Measurements from ENCODE around the gene RAD50. TPM values are rescaled to one million over a fixed set of nuclear protein-coding genes. Genes with fewer than 3 reads are reported as not detected.
A peak's percentile ranks its signal among the peaks of the same experiment; 100 is the strongest.
"Not testable (repeated sequence)": the region's sequence is repeated elsewhere in the genome, so short reads cannot be mapped to it uniquely, and the experiment has no call there.

RAD50 gene
- total RNA-seq, 2 experiments from 2014 or later: 30.4 to 34.5 TPM

DNA sequence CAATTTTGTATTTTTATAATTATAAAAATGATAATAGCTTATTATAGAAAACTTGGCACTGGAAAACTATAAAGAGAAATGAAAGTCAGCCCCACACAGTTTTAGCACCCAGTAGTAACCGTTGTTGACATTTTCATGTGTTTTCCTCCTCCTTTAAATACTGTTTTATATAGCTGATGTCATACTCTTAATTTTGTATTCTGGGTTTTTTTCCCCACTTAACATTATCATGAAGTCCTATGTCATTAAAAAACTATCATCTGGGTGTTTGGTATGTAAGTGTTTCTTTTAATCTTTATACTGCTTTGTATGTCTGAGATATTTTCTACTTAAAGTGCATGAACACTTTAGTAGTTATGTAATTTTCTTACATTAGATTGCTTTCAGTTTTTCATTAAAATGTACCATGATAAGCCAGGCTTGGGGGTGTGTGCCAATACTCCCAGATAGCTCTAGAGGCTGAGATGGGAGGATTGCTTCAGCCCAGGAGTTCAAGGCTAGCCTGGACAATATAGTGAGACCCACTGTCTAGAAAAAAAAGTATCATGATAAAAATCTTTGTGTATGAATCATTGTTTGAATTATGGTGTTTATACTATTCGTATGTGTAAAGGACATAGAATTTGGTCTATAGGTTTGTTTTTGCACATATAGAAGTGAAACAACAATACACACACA lies 2.7 kb downstream of the RAD50 start:
- no peak for ATAC-seq
- H3K9me3 Mint-ChIP-seq (ENCODE audit: insufficient read depth): no peaks in the 10 kb centered on the region
- H3K4me1 Mint-ChIP-seq (ENCODE audit: low read depth): peaks cover 23% of the 10 kb centered on the region
- CTCF ChIA-PET: interaction anchor here (1.4 kb wide), 1 partner anchor 58 kb away, joined by 3 read pairs; no protein-coding TSS in a partner anchor
- H3K27ac Mint-ChIP-seq: no peak overlapping the region
- peaks cover 6% of the 10 kb centered on the region for H3K36me3 Mint-ChIP-seq (ENCODE audit: low read depth)
- POLR2A ChIA-PET: no interaction called here
- peak overlapping the region; percentile 9 for H3K4me3 Mint-ChIP-seq
- DNase-seq: no peak
- H3K27me3 Mint-ChIP-seq (ENCODE audit: low read depth): no peaks in the 10 kb centered on the region

- Mint-ChIP-seq H3K4me1 (ENCODE audit: low read depth) (peaks cover 21% of the 10 kb centered on the region), H3K36me3 (ENCODE audit: low read depth) (peaks cover 12% of the 10 kb centered on the region), H3K27ac (no peak overlapping the region), H3K4me3 (no peak overlapping the region), H3K27me3 (ENCODE audit: low read depth) (no peaks in the 10 kb centered on the region), H3K9me3 (ENCODE audit: insufficient read depth) (no peaks in the 10 kb centered on the region)
- DNase-seq (peak; percentile 54), ATAC-seq (no peak)
- ChIA-PET CTCF (interaction anchor here (0.8 to 1.3 kb wide), 4 partner anchors 9 to 239 kb away, joined by 3 to 5 read pairs (median 3); no protein-coding TSS in a partner anchor), POLR2A (interaction anchor here (0.7 to 1.2 kb wide), 2 partner anchors 150 to 447 kb away, joined by 3 read pairs; no protein-coding TSS in a partner anchor)
These were observed 4.8 kb downstream of the RAD50 start for GRCh38 chr5:132561601-132562000.

DNA sequence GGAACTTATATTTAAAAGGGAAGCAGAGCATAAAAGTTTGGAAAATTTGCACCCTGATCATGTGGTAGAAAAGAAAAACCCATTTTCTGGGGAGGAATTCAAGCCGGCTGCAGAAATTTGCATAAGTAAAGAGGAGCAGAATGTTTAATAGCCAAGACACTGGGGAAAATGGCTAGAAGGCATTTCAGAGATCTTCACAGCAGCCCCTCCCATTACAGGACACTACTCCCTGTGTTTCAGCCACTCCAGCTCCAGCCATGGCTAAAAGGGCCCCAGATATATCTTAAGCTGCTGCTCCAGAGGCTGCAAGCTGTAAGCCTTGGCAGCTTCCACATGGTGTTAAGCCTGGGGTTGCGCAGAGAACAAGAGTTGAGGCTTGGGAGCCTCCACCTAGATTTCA lies 7.8 kb downstream of the RAD50 start:
- not testable (repeated sequence) for H3K27ac Mint-ChIP-seq

GRCh38 chr5:132566657-132567056 lies 9.9 kb downstream of the RAD50 start:
- H3K27me3 Mint-ChIP-seq (ENCODE audit: low read depth): no peaks in the 10 kb centered on the region
- ChIA-PET POLR2A (interaction anchor here (1.5 kb wide), 1 partner anchor 10 kb away, joined by 3 read pairs; the partner anchor contains the start of gene RAD50), CTCF (interaction anchor here (1.1 to 3.9 kb wide), 4 partner anchors 10 to 170 kb away, joined by 3 to 15 read pairs (median 4); partner anchors contain the start of gene RAD50)
- no peak overlapping the region for H3K4me3 Mint-ChIP-seq
- peaks cover 9% of the 10 kb centered on the region for H3K4me1 Mint-ChIP-seq (ENCODE audit: low read depth)
- no peak for DNase-seq
- no peak for ATAC-seq
- H3K36me3 Mint-ChIP-seq (ENCODE audit: low read depth): peaks cover 42% of the 10 kb centered on the region
- H3K9me3 Mint-ChIP-seq (ENCODE audit: insufficient read depth): no peaks in the 10 kb centered on the region
- H3K27ac Mint-ChIP-seq: peak overlapping the region; percentile 11

More for the DNA sequence above, 7.8 kb downstream of the RAD50 start:
- H3K4me3 Mint-ChIP-seq; DNase-seq; H3K9me3 Mint-ChIP-seq (ENCODE audit: insufficient read depth); CTCF ChIA-PET; ATAC-seq; H3K4me1 Mint-ChIP-seq (ENCODE audit: low read depth); POLR2A ChIA-PET; H3K27me3 Mint-ChIP-seq (ENCODE audit: low read depth): not testable (repeated sequence)
- H3K36me3 Mint-ChIP-seq (ENCODE audit: low read depth): peaks cover 32% of the 10 kb centered on the region

DNA sequence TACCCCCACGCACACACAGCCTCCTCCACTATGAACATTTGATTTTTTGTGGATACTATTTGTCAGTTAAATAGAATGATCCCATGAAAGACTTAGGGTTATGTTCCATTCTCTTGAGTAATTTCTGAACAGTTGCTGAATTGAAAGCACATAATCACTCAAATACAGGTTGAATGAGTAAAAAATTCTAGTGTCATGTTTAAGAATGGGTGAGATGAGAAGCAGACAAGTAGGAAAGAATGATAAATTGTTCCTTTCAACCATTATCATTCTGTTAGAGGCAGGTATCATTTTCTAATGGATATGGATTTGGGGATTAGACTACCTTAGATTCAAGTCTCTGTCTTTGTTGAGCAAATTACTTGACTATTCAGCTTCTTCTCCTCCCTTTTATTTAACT lies 19.3 kb downstream of the RAD50 start:
- H3K36me3 Mint-ChIP-seq (ENCODE audit: low read depth): peaks cover 59% of the 10 kb centered on the region
- H3K9me3 Mint-ChIP-seq (ENCODE audit: insufficient read depth): no peaks in the 10 kb centered on the region
- no peaks in the 10 kb centered on the region for H3K27me3 Mint-ChIP-seq (ENCODE audit: low read depth)
- DNase-seq (no peak), ATAC-seq (no peak)
- H3K4me3 Mint-ChIP-seq: no peak overlapping the region
- CTCF ChIA-PET: interaction anchor here (0.9 to 1.0 kb wide), 2 partner anchors 10 to 50 kb away, joined by 3 read pairs; no protein-coding TSS in a partner anchor
- H3K27ac Mint-ChIP-seq: no peak overlapping the region
- POLR2A ChIA-PET: no interaction called here
- H3K4me1 Mint-ChIP-seq (ENCODE audit: low read depth): no peaks in the 10 kb centered on the region

DNA sequence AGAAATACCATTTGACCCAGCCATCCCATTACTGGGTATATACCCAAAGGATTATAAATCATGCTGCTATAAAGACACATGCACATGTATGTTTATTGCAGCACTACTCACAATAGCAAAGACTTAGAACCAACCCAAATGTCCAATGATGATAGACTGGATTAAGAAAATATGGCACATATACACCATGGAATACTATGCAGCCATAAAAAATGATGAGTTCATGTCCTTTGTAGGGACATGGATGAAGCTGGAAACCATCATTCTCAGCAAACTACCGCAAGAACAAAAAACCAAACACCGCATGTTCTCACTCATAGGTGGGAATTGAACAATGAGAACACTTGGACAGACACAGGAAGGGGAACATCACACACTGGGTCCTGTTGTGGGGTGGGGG lies 27.8 kb downstream of the RAD50 start:
- CTCF ChIA-PET; H3K4me1 Mint-ChIP-seq (ENCODE audit: low read depth); H3K4me3 Mint-ChIP-seq; DNase-seq; ATAC-seq; POLR2A ChIA-PET; H3K27me3 Mint-ChIP-seq (ENCODE audit: low read depth); H3K27ac Mint-ChIP-seq; H3K9me3 Mint-ChIP-seq (ENCODE audit: insufficient read depth): not testable (repeated sequence)
- peaks cover 49% of the 10 kb centered on the region for H3K36me3 Mint-ChIP-seq (ENCODE audit: low read depth)

- CTCF ChIA-PET: interaction anchor here (1.4 kb wide), 1 partner anchor 59 kb away, joined by 8 read pairs; no protein-coding TSS in a partner anchor
- Mint-ChIP-seq H3K36me3 (ENCODE audit: low read depth) (peaks cover 53% of the 10 kb centered on the region), H3K4me1 (ENCODE audit: low read depth) (peaks cover 2% of the 10 kb centered on the region), H3K27ac (no peak overlapping the region), H3K9me3 (ENCODE audit: insufficient read depth) (no peaks in the 10 kb centered on the region), H3K4me3 (no peak overlapping the region), H3K27me3 (ENCODE audit: low read depth) (no peaks in the 10 kb centered on the region)
- ATAC-seq: no peak
- no peak for DNase-seq
- POLR2A ChIA-PET: no interaction called here
These were observed 29.3 kb downstream of the RAD50 start for GRCh38 chr5:132586063-132586462.

DNA sequence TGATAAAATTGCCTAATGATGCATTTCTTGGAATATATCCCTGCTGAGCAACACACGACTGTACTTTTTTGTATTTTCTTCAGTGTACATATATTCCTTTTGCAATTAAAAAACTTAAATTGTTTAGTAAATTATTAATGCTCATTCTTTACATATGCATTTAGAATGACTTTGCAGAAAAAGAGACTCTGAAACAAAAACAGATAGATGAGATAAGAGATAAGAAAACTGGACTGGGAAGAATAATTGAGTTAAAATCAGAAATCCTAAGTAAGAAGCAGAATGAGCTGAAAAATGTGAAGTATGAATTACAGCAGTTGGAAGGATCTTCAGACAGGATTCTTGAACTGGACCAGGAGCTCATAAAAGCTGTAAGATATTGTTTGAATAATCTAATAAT lies 32.7 kb downstream of the RAD50 start:
- ChIA-PET CTCF (interaction anchor here (0.9 to 1.2 kb wide), 3 partner anchors 59 to 230 kb away, joined by 3 to 5 read pairs (median 4); no protein-coding TSS in a partner anchor), POLR2A (no interaction called here)
- DNase-seq (no peak), ATAC-seq (no peak)
- peaks cover 2% of the 10 kb centered on the region for H3K4me1 Mint-ChIP-seq (ENCODE audit: low read depth)
- no peaks in the 10 kb centered on the region for H3K9me3 Mint-ChIP-seq (ENCODE audit: insufficient read depth)
- no peak overlapping the region for H3K27ac Mint-ChIP-seq
- H3K4me3 Mint-ChIP-seq: no peak overlapping the region
- no peaks in the 10 kb centered on the region for H3K27me3 Mint-ChIP-seq (ENCODE audit: low read depth)
- peaks cover 47% of the 10 kb centered on the region for H3K36me3 Mint-ChIP-seq (ENCODE audit: low read depth)

- no peaks in the 10 kb centered on the region for H3K4me1 Mint-ChIP-seq (ENCODE audit: low read depth)
- H3K4me3 Mint-ChIP-seq: no peak overlapping the region
- POLR2A ChIA-PET: interaction anchor here (1.2 to 1.7 kb wide), 2 partner anchors 35 to 222 kb away, joined by 3 to 5 read pairs; partner anchors contain the start of gene RAD50
- CTCF ChIA-PET: interaction anchor here (0.6 to 1.4 kb wide), 6 partner anchors 9 to 292 kb away, joined by 3 to 14 read pairs (median 3); no protein-coding TSS in a partner anchor
- no peak overlapping the region for H3K27ac Mint-ChIP-seq
- H3K36me3 Mint-ChIP-seq (ENCODE audit: low read depth): peaks cover 41% of the 10 kb centered on the region
- DNase-seq (no peak), ATAC-seq (no peak)
- no peaks in the 10 kb centered on the region for H3K27me3 Mint-ChIP-seq (ENCODE audit: low read depth)
- H3K9me3 Mint-ChIP-seq (ENCODE audit: insufficient read depth): no peaks in the 10 kb centered on the region
These were observed 34.4 kb downstream of the RAD50 start for GRCh38 chr5:132591145-132591544.

DNA sequence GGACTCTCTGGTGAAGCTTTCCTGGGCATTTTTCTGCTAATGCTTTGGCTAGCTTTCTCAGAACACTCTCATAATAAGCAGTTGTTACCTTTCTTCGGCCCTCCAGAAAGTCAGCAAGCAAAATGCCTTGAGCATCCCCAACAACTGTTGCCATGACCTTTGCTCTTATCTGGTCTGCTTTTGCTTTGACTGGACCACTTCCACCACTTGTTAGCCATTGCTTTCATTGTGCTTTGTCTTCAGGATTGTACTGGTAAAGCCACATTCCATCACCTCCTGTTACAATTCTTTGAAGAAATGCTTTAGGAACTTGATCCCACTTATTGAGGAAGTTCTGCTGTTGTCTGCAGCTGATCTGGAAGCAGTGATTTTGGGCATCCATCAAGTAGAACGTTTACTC lies 35.7 kb downstream of the RAD50 start:
- Mint-ChIP-seq H3K9me3 (ENCODE audit: insufficient read depth) (no peaks in the 10 kb centered on the region), H3K4me1 (ENCODE audit: low read depth) (no peaks in the 10 kb centered on the region), H3K27ac (no peak overlapping the region), H3K36me3 (ENCODE audit: low read depth) (peaks cover 49% of the 10 kb centered on the region), H3K27me3 (ENCODE audit: low read depth) (no peaks in the 10 kb centered on the region), H3K4me3 (no peak overlapping the region)
- DNase-seq (no peak), ATAC-seq (no peak)
- CTCF ChIA-PET: no interaction called here
- POLR2A ChIA-PET: interaction anchor here (1.7 kb wide), 1 partner anchor 36 kb away, joined by 5 read pairs; the partner anchor contains the start of gene RAD50

DNA sequence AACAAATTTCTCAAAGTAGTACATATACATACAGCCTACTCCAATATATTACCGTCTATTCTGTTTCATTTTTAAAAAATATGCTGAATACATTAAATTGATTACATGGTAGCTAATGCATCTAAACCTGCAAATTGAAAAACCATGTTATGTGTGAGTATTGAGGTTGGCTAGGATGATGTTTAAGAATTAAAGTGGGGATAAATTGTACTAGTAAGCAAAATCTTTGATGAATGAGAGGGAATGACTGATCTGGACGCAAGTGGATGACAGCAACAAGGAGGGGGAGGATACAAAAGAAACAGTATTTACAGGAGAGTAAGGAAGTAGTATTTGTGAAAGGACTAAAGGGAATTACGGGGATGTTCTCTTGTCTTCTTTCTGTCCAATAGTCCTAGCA lies 37.4 kb downstream of the RAD50 start:
- H3K27me3 Mint-ChIP-seq (ENCODE audit: low read depth): no peaks in the 10 kb centered on the region
- no peak for ATAC-seq
- no peak overlapping the region for H3K4me3 Mint-ChIP-seq
- CTCF ChIA-PET: interaction anchor here (1.2 kb wide), 1 partner anchor 227 kb away, joined by 4 read pairs; no protein-coding TSS in a partner anchor
- DNase-seq: no peak
- H3K4me1 Mint-ChIP-seq (ENCODE audit: low read depth): no peaks in the 10 kb centered on the region
- POLR2A ChIA-PET: no interaction called here
- H3K36me3 Mint-ChIP-seq (ENCODE audit: low read depth): peaks cover 51% of the 10 kb centered on the region
- no peaks in the 10 kb centered on the region for H3K9me3 Mint-ChIP-seq (ENCODE audit: insufficient read depth)
- no peak overlapping the region for H3K27ac Mint-ChIP-seq

DNA sequence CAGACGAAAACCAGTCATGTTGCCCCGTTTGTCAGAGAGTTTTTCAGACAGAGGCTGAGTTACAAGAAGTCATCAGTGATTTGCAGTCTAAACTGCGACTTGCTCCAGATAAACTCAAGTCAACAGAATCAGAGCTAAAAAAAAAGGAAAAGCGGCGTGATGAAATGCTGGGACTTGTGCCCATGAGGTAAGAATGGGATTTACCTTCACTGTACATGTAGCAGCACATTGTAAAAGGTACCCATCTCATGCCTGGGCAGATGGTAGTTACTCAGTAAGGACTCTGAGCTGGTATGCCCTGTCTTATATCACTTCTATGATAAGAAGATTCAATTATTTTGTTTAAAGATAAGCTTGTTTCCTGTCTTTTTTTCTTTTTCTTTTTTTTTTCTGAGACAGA lies 38.8 kb downstream of the RAD50 start:
- no peak for ATAC-seq
- no peaks in the 10 kb centered on the region for H3K4me1 Mint-ChIP-seq (ENCODE audit: low read depth)
- H3K4me3 Mint-ChIP-seq: no peak overlapping the region
- no peaks in the 10 kb centered on the region for H3K9me3 Mint-ChIP-seq (ENCODE audit: insufficient read depth)
- no peak overlapping the region for H3K27ac Mint-ChIP-seq
- POLR2A ChIA-PET: no interaction called here
- DNase-seq: no peak
- H3K27me3 Mint-ChIP-seq (ENCODE audit: low read depth): no peaks in the 10 kb centered on the region
- CTCF ChIA-PET: interaction anchor here (0.7 to 1.3 kb wide), 3 partner anchors 69 to 225 kb away, joined by 3 to 7 read pairs (median 3); no protein-coding TSS in a partner anchor
- H3K36me3 Mint-ChIP-seq (ENCODE audit: low read depth): peaks cover 51% of the 10 kb centered on the region

Data from activated CD8-positive, alpha-beta T cell treated with anti-CD3 and anti-CD28 coated beads, Interleukin-2, amount 10 ng/mL, durations not matched to agents 7 days and 5 days (primary cell).